ENCODE data around the gene ADAMTS20.
"Not testable (repeated sequence)": the region's sequence is repeated elsewhere in the genome, so short reads cannot be mapped to it uniquely, and the experiment has no call there.

The ADAMTS20 gene

GRCh38 chr12:43551971-43552559 lies at the start of gene ADAMTS20:
Gene ADAMTS20, minus strand, starts transcription at chr12:43552203. Its CDS starts 282 bp downstream, at chr12:43551921.
- no peak for DNase-seq

- DNase-seq, result no peak
These were observed 47.7 kb upstream of the ADAMTS20 start for GRCh38 chr12:43599708-43600107.

- DNase-seq, result no peak
These were observed 47.1 kb upstream of the ADAMTS20 start for GRCh38 chr12:43599066-43599465.

GRCh38 chr12:43590307-43590706 lies 38.3 kb upstream of the ADAMTS20 start:
- DNase-seq, result no peak

GRCh38 chr12:43586646-43587245 lies 34.7 kb upstream of the ADAMTS20 start:
- DNase-seq, result no peak

GRCh38 chr12:43585676-43586075 lies 33.7 kb upstream of the ADAMTS20 start:
- DNase-seq, result no peak

- DNase-seq, result no peak
These were observed 28.6 kb upstream of the ADAMTS20 start for GRCh38 chr12:43580601-43581000.

- no peak for DNase-seq
These were observed 27.2 kb upstream of the ADAMTS20 start for GRCh38 chr12:43579206-43579605.

GRCh38 chr12:43578782-43579181 lies 26.8 kb upstream of the ADAMTS20 start:
- no peak for DNase-seq

GRCh38 chr12:43577381-43577780 lies 25.4 kb upstream of the ADAMTS20 start:
- DNase-seq, result no peak

GRCh38 chr12:43576162-43576561 lies 24.2 kb upstream of the ADAMTS20 start:
- no peak for DNase-seq

- DNase-seq, result no peak
These were observed 19.9 kb upstream of the ADAMTS20 start for GRCh38 chr12:43571885-43572284.

- no peak for DNase-seq
These were observed 4.1 kb upstream of the ADAMTS20 start for GRCh38 chr12:43556057-43556456.

GRCh38 chr12:43551279-43551970 lies 578 bp downstream of the ADAMTS20 start:
- DNase-seq, result no peak

GRCh38 chr12:43550831-43551271 lies 1.2 kb downstream of the ADAMTS20 start:
- DNase-seq, result no peak

GRCh38 chr12:43544703-43545102 lies 7.3 kb downstream of the ADAMTS20 start:
- no peak for DNase-seq

- no peak for DNase-seq
These were observed 11.5 kb downstream of the ADAMTS20 start for GRCh38 chr12:43540470-43540869.

- DNase-seq, result not testable (repeated sequence)
These were observed 14.3 kb downstream of the ADAMTS20 start for GRCh38 chr12:43537675-43538074.

- no peak for DNase-seq
These were observed 36.0 kb downstream of the ADAMTS20 start for GRCh38 chr12:43516045-43516444.

GRCh38 chr12:43501703-43502102 lies 50.3 kb downstream of the ADAMTS20 start:
- no peak for DNase-seq

- no peak for DNase-seq
These were observed 58.7 kb downstream of the ADAMTS20 start for GRCh38 chr12:43493261-43493797.

GRCh38 chr12:43482311-43483085 lies 69.5 kb downstream of the ADAMTS20 start:
- no peak for DNase-seq

GRCh38 chr12:43480591-43480990 lies 71.4 kb downstream of the ADAMTS20 start:
- no peak for DNase-seq
